Trophoblast cell (in vitro differentiated cells and primary cell): ENCODE measurements around the gene DAB1.

Experiments used
- DNase-seq, 2 donors: peaks; one replicate each; pipeline ENCODE4 v3.0.0-alpha.2; 2016
- H2AFZ ChIP-seq: 2 replicates; pipeline ENCODE4 v1.6.1; 2013; ENCODE audit warnings: low read length, moderate library complexity, mild to moderate bottlenecking; ENCODE audit not compliant: insufficient read depth, poor library complexity
- H2AK5ac ChIP-seq: 2 replicates; pipeline ENCODE4 v1.6.1; 2013; ENCODE audit warnings: mild to moderate bottlenecking, low read length
- H2BK120ac ChIP-seq: 2 replicates; pipeline ENCODE4 v1.6.1; 2013; ENCODE audit warnings: low read length, mild to moderate bottlenecking, moderate library complexity; ENCODE audit not compliant: insufficient read depth, poor library complexity
- H2BK12ac ChIP-seq: 2 replicates; pipeline ENCODE4 v1.6.1; 2013; ENCODE audit warnings: mild to moderate bottlenecking, low read length, moderate library complexity
- H2BK5ac ChIP-seq: 2 replicates; pipeline ENCODE4 v1.6.1; 2013; ENCODE audit warnings: low read length, low read depth, moderate library complexity, mild to moderate bottlenecking; ENCODE audit not compliant: poor library complexity
- H3K14ac ChIP-seq: 2 replicates; pipeline ENCODE4 v1.6.1; 2013; ENCODE audit warnings: mild to moderate bottlenecking, low read length
- H3K18ac ChIP-seq: 2 replicates; pipeline ENCODE4 v1.6.1; 2013; ENCODE audit warnings: mild to moderate bottlenecking, low read length
- H3K23ac ChIP-seq: 2 replicates; pipeline ENCODE4 v1.6.1; 2013; ENCODE audit warnings: low read length
- H3K27ac ChIP-seq: 2 replicates; pipeline ENCODE4 v1.5.1; 2013; ENCODE audit warnings: low read depth, mild to moderate bottlenecking, inconsistent platforms, low read length, moderate library complexity
- H3K27me3 ChIP-seq: 2 replicates; pipeline ENCODE4 v1.6.1; 2013; ENCODE audit warnings: inconsistent platforms, mild to moderate bottlenecking, low read length, moderate library complexity; ENCODE audit not compliant: insufficient read depth
- H3K36me3 ChIP-seq, 2 experiments: 1 replicate in 1 of 2; 2 replicates in 1 of 2; pipeline ENCODE4 v1.6.1; 2013; ENCODE audit warnings: low read length in 2 of 2, mild to moderate bottlenecking in 2 of 2, moderate library complexity in 1 of 2; ENCODE audit not compliant: insufficient read depth in 2 of 2, control insufficient read depth in 1 of 2
- H3K4ac ChIP-seq: 2 replicates; pipeline ENCODE4 v1.6.1; 2013; ENCODE audit warnings: low read depth, mild to moderate bottlenecking, low read length, moderate library complexity
- H3K4me1 ChIP-seq, 2 experiments: 1 replicate in 1 of 2; 2 replicates in 1 of 2; pipeline ENCODE4 v1.6.1; 2013; ENCODE audit warnings: low read length in 2 of 2, mild to moderate bottlenecking in 2 of 2, moderate library complexity in 1 of 2; ENCODE audit not compliant: insufficient read depth in 2 of 2, control insufficient read depth in 1 of 2
- H3K4me2 ChIP-seq: 2 replicates; pipeline ENCODE4 v1.6.1; 2013; ENCODE audit warnings: inconsistent platforms, mild to moderate bottlenecking, low read length, moderate library complexity
- H3K4me3 ChIP-seq: 2 replicates; pipeline ENCODE4 v1.5.1; 2013; ENCODE audit warnings: mild to moderate bottlenecking, low read depth, low read length, inconsistent platforms
- H3K79me1 ChIP-seq: one replicate; pipeline ENCODE4 v1.6.1; 2013; ENCODE audit warnings: low read length
- H3K79me2 ChIP-seq: 2 replicates; pipeline ENCODE4 v1.6.1; 2013; ENCODE audit warnings: low read length, mild to moderate bottlenecking; ENCODE audit not compliant: control insufficient read depth, insufficient read depth, poor library complexity
- H3K9ac ChIP-seq: 2 replicates; pipeline ENCODE4 v1.6.1; 2013; ENCODE audit warnings: mild to moderate bottlenecking, low read length
- H3K9me3 ChIP-seq: 2 replicates; pipeline ENCODE4 v1.6.1; 2013; ENCODE audit warnings: low read depth, mild to moderate bottlenecking, control low read depth, inconsistent platforms, low read length; ENCODE audit not compliant: insufficient read depth
- H4K12ac ChIP-seq: 2 replicates; pipeline ENCODE4 v1.6.1; 2013; ENCODE audit warnings: low read depth, mild to moderate bottlenecking, low read length, moderate library complexity
- H4K8ac ChIP-seq: 2 replicates; pipeline ENCODE4 v1.6.1; 2013; ENCODE audit warnings: low read depth, mild to moderate bottlenecking, low read length, moderate library complexity
- H4K91ac ChIP-seq: one replicate; pipeline ENCODE4 v1.6.1; 2013; ENCODE audit warnings: low read depth, mild to moderate bottlenecking, low read length, moderate library complexity
- WGBS: extraction: QIAGEN DNeasy Blood & Tissue Kit; methylation state at CpG from one replicate; pipeline ENCODE4 v1.1.7; 2013; ENCODE audit warnings: missing lambda C conversion rate; ENCODE audit not compliant: insufficient read length, insufficient coverage; ENCODE audit errors: extremely low coverage; 5-methylcytosine and 5-hydroxymethylcytosine counted together

DAB1 gene

GRCh38 chr1:57111175-57111574 is 312.7 kb downstream of the DAB1 start:
- H3K36me3 ChIP-seq, result no peaks in the 10 kb centered on the region
- H2AK5ac ChIP-seq, result no peak overlapping the region
- no peak overlapping the region for H3K18ac ChIP-seq
- no peak overlapping the region for H3K4ac ChIP-seq
- H3K9me3 ChIP-seq, result no peaks in the 10 kb centered on the region
- no peak overlapping the region for H4K91ac ChIP-seq
- H2BK5ac ChIP-seq, result no peak overlapping the region
- H3K4me1 ChIP-seq, result peaks cover 0 to 2% of the 10 kb centered on the region in 2 experiments
- H2AFZ ChIP-seq, result no peak overlapping the region
- H4K8ac ChIP-seq, result no peak overlapping the region
- H3K23ac ChIP-seq, result no peak overlapping the region
- H3K4me2 ChIP-seq, result no peak overlapping the region
- no peak overlapping the region for H3K4me3 ChIP-seq
- no peak for DNase-seq
- H3K14ac ChIP-seq, result no peak overlapping the region
- H3K27me3 ChIP-seq, result no peaks in the 10 kb centered on the region
- no CpG with 5 or more reads among the region's 2 CpGs for WGBS
- H3K9ac ChIP-seq, result no peak overlapping the region
- H2BK12ac ChIP-seq, result no peak overlapping the region
- H3K79me1 ChIP-seq, result no peaks in the 10 kb centered on the region
- H3K27ac ChIP-seq, result no peak overlapping the region
- no peak overlapping the region for H2BK120ac ChIP-seq
- no peaks in the 10 kb centered on the region for H3K79me2 ChIP-seq
- H4K12ac ChIP-seq, result no peak overlapping the region

GRCh38 chr1:57109883-57110282 is 314.0 kb downstream of the DAB1 start:
- no peak overlapping the region for H3K4me2 ChIP-seq
- no CpG with 5 or more reads among the region's 3 CpGs for WGBS
- DNase-seq, result no peak
- H3K14ac ChIP-seq, result no peak overlapping the region
- no peak overlapping the region for H2BK12ac ChIP-seq
- H4K12ac ChIP-seq, result no peak overlapping the region
- H2BK5ac ChIP-seq, result no peak overlapping the region
- no peak overlapping the region for H4K8ac ChIP-seq
- no peak overlapping the region for H3K23ac ChIP-seq
- no peak overlapping the region for H3K9ac ChIP-seq
- no peak overlapping the region for H3K4ac ChIP-seq
- H3K27me3 ChIP-seq, result no peaks in the 10 kb centered on the region
- no peak overlapping the region for H2BK120ac ChIP-seq
- H3K79me1 ChIP-seq, result no peaks in the 10 kb centered on the region
- no peak overlapping the region for H2AK5ac ChIP-seq
- no peak overlapping the region for H2AFZ ChIP-seq
- no peaks in the 10 kb centered on the region for H3K36me3 ChIP-seq
- H4K91ac ChIP-seq, result no peak overlapping the region
- peaks cover 0 to 2% of the 10 kb centered on the region in 2 experiments for H3K4me1 ChIP-seq
- H3K4me3 ChIP-seq, result no peak overlapping the region
- no peaks in the 10 kb centered on the region for H3K79me2 ChIP-seq
- H3K18ac ChIP-seq, result no peak overlapping the region
- H3K9me3 ChIP-seq, result no peaks in the 10 kb centered on the region
- no peak overlapping the region for H3K27ac ChIP-seq

GRCh38 chr1:57109247-57109646 is 314.6 kb downstream of the DAB1 start:
- no peak overlapping the region for H3K18ac ChIP-seq
- H3K4ac ChIP-seq, result no peak overlapping the region
- no peak overlapping the region for H2BK120ac ChIP-seq
- no peak overlapping the region for H3K27ac ChIP-seq
- no peak overlapping the region for H3K23ac ChIP-seq
- no peak overlapping the region for H2BK12ac ChIP-seq
- H3K79me1 ChIP-seq, result no peaks in the 10 kb centered on the region
- no peak overlapping the region for H3K9ac ChIP-seq
- H4K91ac ChIP-seq, result no peak overlapping the region
- H3K36me3 ChIP-seq, result no peaks in the 10 kb centered on the region
- no peak overlapping the region for H4K12ac ChIP-seq
- peak in 1 of 2 donors; percentile 22 for DNase-seq
- no peak overlapping the region for H3K14ac ChIP-seq
- WGBS, result no CpG with 5 or more reads among the region's 1 CpG
- H3K4me1 ChIP-seq, result peaks cover 0 to 2% of the 10 kb centered on the region in 2 experiments
- no peak overlapping the region for H4K8ac ChIP-seq
- H2BK5ac ChIP-seq, result no peak overlapping the region
- no peak overlapping the region for H2AFZ ChIP-seq
- no peaks in the 10 kb centered on the region for H3K79me2 ChIP-seq
- H2AK5ac ChIP-seq, result no peak overlapping the region
- no peak overlapping the region for H3K4me3 ChIP-seq
- no peak overlapping the region for H3K4me2 ChIP-seq
- no peaks in the 10 kb centered on the region for H3K9me3 ChIP-seq
- H3K27me3 ChIP-seq, result no peaks in the 10 kb centered on the region

GRCh38 chr1:57106296-57106695 is 317.6 kb downstream of the DAB1 start:
- peaks cover 0 to 2% of the 10 kb centered on the region in 2 experiments for H3K4me1 ChIP-seq
- H3K4me2 ChIP-seq, result no peak overlapping the region
- no peak overlapping the region for H3K4me3 ChIP-seq
- H2BK12ac ChIP-seq, result no peak overlapping the region
- H2BK5ac ChIP-seq, result no peak overlapping the region
- no peak overlapping the region for H3K27ac ChIP-seq
- H3K23ac ChIP-seq, result no peak overlapping the region
- H3K9me3 ChIP-seq, result no peaks in the 10 kb centered on the region
- H2BK120ac ChIP-seq, result no peak overlapping the region
- no peak overlapping the region for H3K14ac ChIP-seq
- H3K79me2 ChIP-seq, result no peaks in the 10 kb centered on the region
- H3K27me3 ChIP-seq, result no peaks in the 10 kb centered on the region
- H2AK5ac ChIP-seq, result no peak overlapping the region
- no peak overlapping the region for H2AFZ ChIP-seq
- H3K36me3 ChIP-seq, result no peaks in the 10 kb centered on the region
- H4K8ac ChIP-seq, result no peak overlapping the region
- H3K9ac ChIP-seq, result no peak overlapping the region
- no peak overlapping the region for H4K91ac ChIP-seq
- no CpG with 5 or more reads among the region's 4 CpGs for WGBS
- DNase-seq, result no peak
- no peak overlapping the region for H3K4ac ChIP-seq
- no peak overlapping the region for H4K12ac ChIP-seq
- no peaks in the 10 kb centered on the region for H3K79me1 ChIP-seq
- H3K18ac ChIP-seq, result no peak overlapping the region
